Bronchial epithelial cell (primary cell): Measurements from ENCODE around the gene FLNB. TPM values are rescaled to one million over a fixed set of nuclear protein-coding genes. Genes with fewer than 3 reads are reported as not detected.

Source experiments
- DNase-seq: peaks from one replicate; pipeline ENCODE4 v3.0.0-alpha.2; 2010; ENCODE audit warnings: low read depth
- FAIRE-seq: peaks from 2 replicates; lab custom pipeline; 2011; peaks lifted over from hg19 to GRCh38; lab: Jason Lieb, UNC
- H3K27me3 ChIP-seq: 2 replicates; pipeline ENCODE4 v1.5.1; 2011; ENCODE audit warnings: low read length; ENCODE audit not compliant: control insufficient read depth, insufficient read depth
- H3K36me3 ChIP-seq: 2 replicates; pipeline ENCODE4 v1.5.1; 2011; ENCODE audit warnings: low read length; ENCODE audit not compliant: control insufficient read depth, insufficient read depth
- H3K4me3 ChIP-seq: 2 replicates; pipeline ENCODE4 v1.5.1; 2011; ENCODE audit warnings: mild to moderate bottlenecking, low read depth, low read length, control low read depth
- CTCF ChIP-seq: IDR thresholded peaks from 2 replicates; pipeline ENCODE4 v1.5.1; 2011; ENCODE audit warnings: mild to moderate bottlenecking, moderate library complexity, low read length, control low read depth, inconsistent platforms; ENCODE audit not compliant: insufficient read depth, severe bottlenecking
- total RNA-seq: library from RNA; depleted of rRNA; stranded (reverse); fragments of >200 nt; gene quantifications from 2 replicates; pipeline ENCODE4 v1.2.1, GENCODE V29; 2014

FLNB gene
- total RNA-seq, 1 donor from 2014 or later = 822 TPM

- no peak for DNase-seq
- peaks cover 1% of the 10 kb centered on the region for H3K36me3 ChIP-seq
- TF ChIP-seq CTCF = no peak
Measured at GRCh38 chr3:58065700-58066167, 57.5 kb downstream of the FLNB start.

GRCh38 chr3:58066842-58067241 is 58.6 kb downstream of the FLNB start:
- TF ChIP-seq CTCF = no peak
- Histone ChIP-seq H3K36me3 (peaks cover 1% of the 10 kb centered on the region), H3K27me3 (no peaks in the 10 kb centered on the region), H3K4me3 (no peak overlapping the region)
- no peak for FAIRE-seq
- DNase-seq = no peak

More at GRCh38 chr3:58065700-58066167, 57.5 kb downstream of the FLNB start:
- H3K27me3 ChIP-seq = no peaks in the 10 kb centered on the region
- no peak for FAIRE-seq
- no peak overlapping the region for H3K4me3 ChIP-seq

- DNase-seq (no peak), FAIRE-seq (no peak)
- Histone ChIP-seq H3K27me3 (no peaks in the 10 kb centered on the region), H3K36me3 (no peaks in the 10 kb centered on the region), H3K4me3 (no peak overlapping the region)
- TF ChIP-seq CTCF = no peak
Measured at GRCh38 chr3:58068122-58068809, 60.0 kb downstream of the FLNB start.

- no peak for TF ChIP-seq CTCF
- DNase-seq (no peak), FAIRE-seq (no peak)
- no peaks in the 10 kb centered on the region for H3K27me3 ChIP-seq
- H3K4me3 ChIP-seq = no peak overlapping the region
- H3K36me3 ChIP-seq = peaks cover 3% of the 10 kb centered on the region
Measured at GRCh38 chr3:58071480-58071971, 63.3 kb downstream of the FLNB start.

- no peak for FAIRE-seq
- peaks cover 6% of the 10 kb centered on the region for H3K36me3 ChIP-seq
Measured at GRCh38 chr3:58072052-58072762, 64.0 kb downstream of the FLNB start.

More at GRCh38 chr3:58072052-58072762, 64.0 kb downstream of the FLNB start:
- no peak overlapping the region for H3K4me3 ChIP-seq
- DNase-seq = peak; percentile 30
- H3K27me3 ChIP-seq = no peaks in the 10 kb centered on the region
- no peak for TF ChIP-seq CTCF
